ENCODE measurements around the gene PDCD6IP.

- no peak for TF ChIP-seq POLR2AphosphoS5 (IDR thresholded peaks at IDR 0.05)
- no peak for TF ChIP-seq POLR2A (IDR thresholded peaks at IDR 0.05)
Measured at GRCh38 chr3:33792167-33792892, 6.1 kb upstream of the PDCD6IP start.

Measured in prostate gland (tissue), 1 donor.